HepG2 (cell line): ENCODE measurements around the gene SESN2. TPM values are rescaled to one million over a fixed set of nuclear protein-coding genes. Genes with fewer than 3 reads are reported as not detected.

ENCODE experiments used
- AHDC1 ChIP-seq: sonication (generic); formaldehyde crosslinking; IDR thresholded peaks from 2 replicates; pipeline ENCODE4 v1.5.1; 2020; ENCODE audit warnings: mild to moderate bottlenecking, missing genetic modification reagents, borderline replicate concordance
- CCAR2 ChIP-seq: fragments of 200-400 bp; formaldehyde crosslinking; optimal IDR thresholded peaks from 2 replicates; pipeline ENCODE3; 2018; ENCODE audit warnings: low read depth, mild to moderate bottlenecking, low read length, moderate library complexity
- GATAD1 ChIP-seq: IDR thresholded peaks from 2 replicates; pipeline ENCODE4 v1.6.1; 2016; ENCODE audit warnings: missing genetic modification reagents, missing compliant biosample characterization
- HMG20B ChIP-seq: conservative IDR thresholded peaks from 2 replicates; pipeline ENCODE4 v1.6.1; 2016; ENCODE audit warnings: missing genetic modification reagents, missing compliant biosample characterization
- HNRNPL ChIP-seq: fragments of 200-400 bp; formaldehyde crosslinking; IDR thresholded peaks from 2 replicates; pipeline ENCODE4 v1.6.1; 2017; ENCODE audit warnings: mild to moderate bottlenecking, low read depth, low read length
- MNT ChIP-seq: fragments of 450-650 bp; IDR thresholded peaks from 2 replicates; pipeline ENCODE4 v1.6.1; 2016
- PITX1 ChIP-seq: sonication (generic); formaldehyde crosslinking; IDR thresholded peaks from 2 replicates; pipeline ENCODE4 v1.5.1; 2020; ENCODE audit warnings: mild to moderate bottlenecking, missing genetic modification reagents
- POLR2AphosphoS2 ChIP-seq: IDR thresholded peaks from 2 replicates; pipeline ENCODE4 v1.6.1; 2011; ENCODE audit warnings: low read depth, low read length, improper control_type of control experiment
- PRMT3 ChIP-seq: sonication (generic); formaldehyde crosslinking; IDR thresholded peaks from 2 replicates; pipeline ENCODE4 v1.8.1; 2022; ENCODE audit warnings: low read depth, mild to moderate bottlenecking, moderate library complexity, missing genetic modification reagents, borderline replicate concordance
- RFX1 ChIP-seq: fragments of 450-650 bp; IDR thresholded peaks from 2 replicates; pipeline ENCODE4 v1.6.1; 2017
- SMAD9 ChIP-seq: sonication (generic); formaldehyde crosslinking; IDR thresholded peaks from 2 replicates; pipeline ENCODE4 v1.5.1; 2020; ENCODE audit warnings: mild to moderate bottlenecking, missing genetic modification reagents
- WIZ ChIP-seq: sonication (generic); formaldehyde crosslinking; IDR thresholded peaks from 2 replicates; pipeline ENCODE4 v1.5.1; 2020; ENCODE audit warnings: mild to moderate bottlenecking, missing genetic modification reagents
- XRCC5 ChIP-seq: fragments of 200-400 bp; formaldehyde crosslinking; optimal IDR thresholded peaks from 2 replicates; pipeline ENCODE3; 2017; ENCODE audit warnings: mild to moderate bottlenecking, low read length
- ZBTB46 ChIP-seq: sonication (generic); formaldehyde crosslinking; IDR thresholded peaks from 2 replicates; pipeline ENCODE4 v1.4.0; 2020; ENCODE audit warnings: mild to moderate bottlenecking, missing genetic modification reagents, borderline replicate concordance
- ZNF251 ChIP-seq: sonication (generic); formaldehyde crosslinking; IDR thresholded peaks from 2 replicates; pipeline ENCODE4 v1.9.0; 2021; ENCODE audit warnings: mild to moderate bottlenecking, missing genetic modification reagents
- ZNF350 ChIP-seq: sonication (generic); formaldehyde crosslinking; IDR thresholded peaks from 2 replicates; pipeline ENCODE4 v1.4.0; 2020; ENCODE audit warnings: mild to moderate bottlenecking, low read depth, missing genetic modification reagents, borderline replicate concordance
- ZNF460 ChIP-seq: sonication (generic); formaldehyde crosslinking; IDR thresholded peaks from 2 replicates; pipeline ENCODE4 v1.5.1; 2020; ENCODE audit warnings: missing genetic modification reagents, mild to moderate bottlenecking, borderline replicate concordance
- ZNF547 ChIP-seq: sonication (generic); formaldehyde crosslinking; IDR thresholded peaks from 2 replicates; pipeline ENCODE4 v1.5.1; 2020; ENCODE audit warnings: mild to moderate bottlenecking, missing genetic modification reagents
- ZNF567 ChIP-seq: sonication (generic); formaldehyde crosslinking; IDR thresholded peaks from 2 replicates; pipeline ENCODE4 v1.8.1; 2023; ENCODE audit warnings: mild to moderate bottlenecking, missing genetic modification reagents, borderline replicate concordance
- ZNF589 ChIP-seq: sonication (generic); formaldehyde crosslinking; conservative IDR thresholded peaks from 2 replicates; pipeline ENCODE4 v1.8.0; 2022; ENCODE audit warnings: mild to moderate bottlenecking, moderate library complexity, missing genetic modification reagents
- ZNF75D ChIP-seq: sonication (generic); formaldehyde crosslinking; IDR thresholded peaks from 2 replicates; pipeline ENCODE4 v1.8.1; 2023; ENCODE audit warnings: missing genetic modification reagents, mild to moderate bottlenecking, borderline replicate concordance
- ZNF777 ChIP-seq: sonication (generic); formaldehyde crosslinking; IDR thresholded peaks from 2 replicates; pipeline ENCODE4 v1.4.0; 2020; ENCODE audit warnings: missing genetic modification reagents
- polyA plus RNA-seq, 8 experiments: library from polyadenylated mRNA; depleted of rRNA in 3 of 8; stranded (reverse) in 7 of 8; unstranded in 1 of 8; fragments of >200 nt; fragmentation: Illumina TruSeq in 4 of 8; extraction: Trizol in 4 of 8; gene quantifications; 2 replicates each; pipeline versions ENCODE4 v1.2.1 to v1.2.3, GENCODE V29; 2011 to 2016; ENCODE audit warnings: low read depth in 4 of 8, missing spikeins in 1 of 8, mixed read lengths in 1 of 8; ENCODE audit not compliant: insufficient read depth in 1 of 8
- total RNA-seq, 5 experiments: library from RNA; depleted of rRNA; stranded (reverse); fragments of >200 nt; fragmentation: Illumina TruSeq; extraction: Trizol; gene quantifications; 2 replicates each; pipeline ENCODE4 v1.2.3, GENCODE V29; 2016; ENCODE audit warnings: low read depth in 1 of 5

Gene SESN2
- total and polyA plus RNA-seq, 2 of the 13 experiments (the other 11 are each of a cell fraction or from before 2014, with no cell fraction given) = 13.2 to 19.1 TPM

GRCh38 chr1:28259252-28259933, at the start of gene SESN2 (continued):
- TF ChIP-seq ZNF75D (CRISPR knock-in tag) (no peak), ZNF460 (CRISPR knock-in tag) (no peak), RFX1 (no peak), PRMT3 (CRISPR knock-in tag) (0 out of 2 replicates have a peak, but pooled peaks have one; percentile 32), XRCC5 (no peak), WIZ (CRISPR knock-in tag) (no peak), GATAD1 (peak; percentile 67), SMAD9 (CRISPR knock-in tag) (no peak), ZNF547 (CRISPR knock-in tag) (peak; percentile 57), POLR2AphosphoS2 (no peak), CCAR2 (no peak), ZBTB46 (CRISPR knock-in tag) (no peak), PITX1 (CRISPR knock-in tag) (0 out of 2 replicates have a peak, but pooled peaks have one; percentile 51), AHDC1 (no peak), ZNF567 (0 out of 2 replicates have a peak, but pooled peaks have one; percentile 26), HMG20B (CRISPR knock-in tag) (no peak), ZNF777 (CRISPR knock-in tag) (peak; percentile 83), ZNF251 (CRISPR knock-in tag) (no peak), ZNF350 (CRISPR knock-in tag) (peak; percentile 77; the same call in 1 of the 2 replicates), HNRNPL (no peak), MNT (no peak), ZNF589 (CRISPR knock-in tag) (no peak; the same call in 1 of the 2 replicates)
